Left lung (tissue), 10 donors: ENCODE data around the gene PBXIP1. TPM values are rescaled to one million over a fixed set of nuclear protein-coding genes. Genes with fewer than 3 reads are reported as not detected.

Source experiments
- ATAC-seq: fragments of 200-7000 bp; cut with Tn5 transposase; one replicate; pipeline ENCODE4 v1.9.1; 2020; ENCODE audit warnings: moderate library complexity
- DNase-seq, 4 donors: peaks; one replicate each; pipeline ENCODE4 v3.0.0-alpha.2; 2013 to 2020
- H3K27ac ChIP-seq, 2 donors: fragments of 200-600 bp; sonication (generic) in 1 of 2; one replicate each; pipeline versions ENCODE4 v1.5.0 to v1.8.0; 2020 to 2021
- H3K27me3 ChIP-seq, 2 donors: fragments of 200-600 bp; sonication (generic) in 1 of 2; one replicate each; pipeline versions ENCODE4 v1.5.0 to v1.8.0; 2020 to 2021
- H3K36me3 ChIP-seq, 2 donors: fragments of 200-600 bp; sonication (generic) in 1 of 2; one replicate each; pipeline versions ENCODE4 v1.5.0 to v1.8.0; 2020 to 2021
- H3K4me1 ChIP-seq, 2 donors: fragments of 200-600 bp; one replicate each; pipeline ENCODE4 v1.8.0; 2021
- H3K4me3 ChIP-seq, 2 donors: fragments of 200-600 bp; sonication (generic) in 1 of 2; one replicate each; pipeline versions ENCODE4 v1.5.0 to v1.8.0; 2020 to 2021; ENCODE audit warnings: mild to moderate bottlenecking in 1 of 2
- H3K9me3 ChIP-seq, 2 donors: fragments of 200-600 bp; sonication (generic) in 1 of 2; one replicate each; pipeline versions ENCODE4 v1.5.0 to v1.8.0; 2020 to 2021
- intact Hi-C, 2 donors: fragments of 100-400 bp; cut with DNase I; formaldehyde crosslinking; loops; one replicate each; pipeline versions ENCODE4 v1.11.2 to v1.14.2; 2022
- polyA plus RNA-seq, 6 donors: library from polyadenylated mRNA; unstranded; fragments of 120-200 nt; gene quantifications; one replicate each; pipeline ENCODE4 v1.2.1, GENCODE V29; 2013; ENCODE audit not compliant: insufficient read length in 6 of 6
- total RNA-seq, 2 donors: library from RNA; stranded (reverse); fragmentation: NEBNext Ultra II Directional; extraction: Animal tissue kit (Norgen Biotek cat#: 25700); gene quantifications; one replicate each; pipeline ENCODE4 v1.2.1, GENCODE V29; 2021
- TF ChIP-seq, protein P1 (sequence below), 2 donors: fragments of 200-600 bp; sonication (generic) in 1 of 2; IDR thresholded peaks; one replicate each; pipeline versions ENCODE4 v1.5.0 to v1.8.0; 2021; ENCODE audit warnings: antibody characterized with exemption in 2 of 2
- donor health status: DM: no; HTN: yes; CAD: no.
- donor health status: DM: no; HTN: no; CAD: no.

PBXIP1 gene
- total and polyA plus RNA-seq, 8 donors, result 32.6 to 84.4 (median 79.1) TPM

DNA sequence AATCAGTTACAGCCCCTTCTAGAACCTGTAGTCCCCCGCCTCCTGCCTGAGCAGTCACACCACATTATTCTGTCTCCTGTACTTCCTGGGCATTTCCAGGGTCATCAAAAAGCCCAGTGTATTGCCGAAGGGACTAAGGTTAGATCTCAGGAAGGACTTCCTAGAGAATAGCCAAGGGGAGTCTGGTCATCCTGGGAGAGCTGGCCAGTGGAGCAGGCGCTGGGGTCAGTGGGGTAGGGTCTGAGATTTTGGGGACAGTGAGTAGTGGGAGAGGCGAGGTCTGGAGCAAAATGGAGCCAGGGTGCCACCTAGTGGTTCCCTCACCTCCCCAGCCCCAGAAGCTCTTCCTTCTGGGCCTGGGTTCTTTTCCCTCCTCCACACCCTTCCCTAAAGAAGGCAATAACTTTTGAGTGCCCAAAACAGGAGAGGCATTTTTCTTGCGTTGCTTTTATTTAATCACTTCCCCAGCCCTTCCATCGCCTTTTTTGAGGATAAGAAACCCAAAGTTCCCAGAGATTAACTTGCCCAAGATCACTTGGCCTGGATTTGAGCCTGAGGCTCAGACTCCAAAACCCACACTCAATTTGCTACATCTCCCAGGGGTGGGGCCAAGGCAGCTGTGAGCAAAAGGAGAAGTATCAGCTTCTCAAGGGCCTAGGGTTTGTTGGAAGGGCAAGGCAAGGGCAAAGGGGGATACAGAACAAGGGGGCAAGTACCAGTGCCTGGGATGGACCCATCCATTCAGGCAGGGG lies 12.1 kb downstream of the PBXIP1 start:
- intact Hi-C loops, result no loop called here
- Histone ChIP-seq H3K27ac (peak overlapping the region in 1 of 2 donors; percentile 28), H3K36me3 (peaks cover 0 to 37% of the 10 kb centered on the region in 2 donors), H3K9me3 (no peaks in the 10 kb centered on the region), H3K4me1 (peaks cover 12 to 32% of the 10 kb centered on the region in 2 donors), H3K27me3 (no peaks in the 10 kb centered on the region), H3K4me3 (no peak overlapping the region)
- peak; percentile 61 for ATAC-seq
- TF ChIP-seq, protein P1, sequence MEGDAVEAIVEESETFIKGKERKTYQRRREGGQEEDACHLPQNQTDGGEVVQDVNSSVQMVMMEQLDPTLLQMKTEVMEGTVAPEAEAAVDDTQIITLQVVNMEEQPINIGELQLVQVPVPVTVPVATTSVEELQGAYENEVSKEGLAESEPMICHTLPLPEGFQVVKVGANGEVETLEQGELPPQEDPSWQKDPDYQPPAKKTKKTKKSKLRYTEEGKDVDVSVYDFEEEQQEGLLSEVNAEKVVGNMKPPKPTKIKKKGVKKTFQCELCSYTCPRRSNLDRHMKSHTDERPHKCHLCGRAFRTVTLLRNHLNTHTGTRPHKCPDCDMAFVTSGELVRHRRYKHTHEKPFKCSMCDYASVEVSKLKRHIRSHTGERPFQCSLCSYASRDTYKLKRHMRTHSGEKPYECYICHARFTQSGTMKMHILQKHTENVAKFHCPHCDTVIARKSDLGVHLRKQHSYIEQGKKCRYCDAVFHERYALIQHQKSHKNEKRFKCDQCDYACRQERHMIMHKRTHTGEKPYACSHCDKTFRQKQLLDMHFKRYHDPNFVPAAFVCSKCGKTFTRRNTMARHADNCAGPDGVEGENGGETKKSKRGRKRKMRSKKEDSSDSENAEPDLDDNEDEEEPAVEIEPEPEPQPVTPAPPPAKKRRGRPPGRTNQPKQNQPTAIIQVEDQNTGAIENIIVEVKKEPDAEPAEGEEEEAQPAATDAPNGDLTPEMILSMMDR (IDR thresholded peaks at IDR 0.05), result peak; percentile 58 to 74
- DNase-seq, result peak in 1 of 4 donors; percentile 48

- intact Hi-C loops, result no loop called here
- Histone ChIP-seq H3K4me1 (peaks cover 12 to 44% of the 10 kb centered on the region in 2 donors), H3K9me3 (no peaks in the 10 kb centered on the region), H3K4me3 (no peak overlapping the region), H3K36me3 (peaks cover 0 to 21% of the 10 kb centered on the region in 2 donors), H3K27me3 (no peaks in the 10 kb centered on the region), H3K27ac (peak overlapping the region in 1 of 2 donors; percentile 66)
- TF ChIP-seq, protein P1 (IDR thresholded peaks at IDR 0.05), result no peak
- ATAC-seq (no peak), DNase-seq (no peak)
These were observed 14.4 kb downstream of the PBXIP1 start for GRCh38 chr1:154941333-154942013.

GRCh38 chr1:154940651-154941194 lies 15.2 kb downstream of the PBXIP1 start:
- intact Hi-C loops, result no loop called here
- Histone ChIP-seq H3K4me1 (peaks cover 15 to 50% of the 10 kb centered on the region in 2 donors), H3K36me3 (peaks cover 0 to 13% of the 10 kb centered on the region in 2 donors), H3K27me3 (no peaks in the 10 kb centered on the region), H3K9me3 (no peaks in the 10 kb centered on the region), H3K27ac (no peak overlapping the region), H3K4me3 (no peak overlapping the region)
- TF ChIP-seq, protein P1 (IDR thresholded peaks at IDR 0.05), result no peak
- DNase-seq (no peak), ATAC-seq (no peak)

GRCh38 chr1:154940213-154940560 lies 15.7 kb downstream of the PBXIP1 start:
- Histone ChIP-seq H3K9me3 (no peaks in the 10 kb centered on the region), H3K27ac (no peak overlapping the region), H3K27me3 (no peaks in the 10 kb centered on the region), H3K4me3 (no peak overlapping the region), H3K4me1 (peaks cover 20 to 55% of the 10 kb centered on the region in 2 donors), H3K36me3 (peaks cover 0 to 8% of the 10 kb centered on the region in 2 donors)
- TF ChIP-seq, protein P1 (IDR thresholded peaks at IDR 0.05), result no peak
- intact Hi-C loops, result no loop called here
- ATAC-seq, result no peak
- no peak for DNase-seq
